ENCODE results near the gene KLHL25. TPM values are rescaled to one million over a fixed set of nuclear protein-coding genes. Genes with fewer than 3 reads are reported as not detected.

The KLHL25 gene
- polyA plus RNA-seq, 1 donor = 9.4 TPM

- DNase-seq = no peak
These were observed 83.0 kb downstream of the KLHL25 start for GRCh38 chr15:85711580-85712192.

DNA sequence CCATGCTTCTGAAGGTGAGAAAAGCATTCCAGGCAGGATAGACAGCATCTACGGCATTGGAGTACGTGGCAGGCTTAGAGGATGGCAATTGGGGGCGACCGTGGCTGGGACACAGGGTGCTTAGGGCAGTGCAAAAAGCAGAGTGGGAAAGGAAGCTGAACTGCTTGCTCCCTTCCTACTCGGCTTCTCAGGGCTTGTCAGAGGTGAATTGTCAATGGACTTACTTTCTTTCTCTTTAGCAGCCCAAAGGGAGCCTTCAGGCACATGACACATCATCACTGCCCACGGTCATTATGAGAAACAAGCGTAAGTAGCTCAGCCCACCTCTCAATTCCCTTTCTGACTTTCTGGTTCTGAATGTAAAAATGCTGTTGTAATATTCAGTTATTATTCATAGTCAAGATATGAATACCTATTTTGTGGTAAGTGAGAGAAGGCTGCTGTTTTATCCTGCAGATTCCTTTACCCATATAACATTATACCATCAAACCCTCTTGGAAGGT lies 84.3 kb downstream of the KLHL25 start:
- no peak for DNase-seq

All from hindlimb muscle (tissue), 1 donor.